ENCODE measurements around the gene SLC6A3. TPM values are rescaled to one million over a fixed set of nuclear protein-coding genes. Genes with fewer than 3 reads are reported as not detected.

Gene SLC6A3
- total RNA-seq, 2 experiments from 2014 or later, result not detected

DNA sequence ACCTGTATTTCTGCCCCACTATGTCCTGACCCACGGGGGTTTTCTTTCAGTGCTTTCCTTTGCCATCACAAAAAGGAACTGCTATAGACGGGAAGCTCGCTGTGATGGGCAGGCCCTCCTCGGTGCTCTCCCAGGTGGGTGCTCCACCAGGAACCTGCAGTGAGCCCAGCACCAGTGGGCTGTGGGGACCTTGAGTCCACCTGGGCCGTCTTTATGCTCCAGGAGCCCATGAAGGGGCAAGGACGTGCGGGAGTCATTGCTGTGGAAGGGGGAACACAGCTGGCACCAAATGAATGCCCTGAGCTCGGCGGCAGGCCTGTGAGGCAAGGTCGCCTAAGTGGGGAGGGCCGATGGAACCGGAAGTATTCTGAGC, 36.7 kb upstream of the SLC6A3 start:
- Mint-ChIP-seq H3K4me3 (no peak overlapping the region), H3K27ac (no peak overlapping the region), H3K4me1 (ENCODE audit: low read depth) (peaks cover 27% of the 10 kb centered on the region), H3K9me3 (no peaks in the 10 kb centered on the region), H3K27me3 (no peaks in the 10 kb centered on the region), H3K36me3 (ENCODE audit: low read depth) (peaks cover 22% of the 10 kb centered on the region)
- ATAC-seq, result no peak
- ChIA-PET CTCF (interaction anchor here (0.8 to 2.7 kb wide), 4 partner anchors 21 to 308 kb away, joined by 3 to 10 read pairs (median 4); no protein-coding TSS in a partner anchor), POLR2A (no interaction called here)
- no peak for DNase-seq
- intact Hi-C loops (cut with micrococcal nuclease), result no loop called here
- TF ChIP-seq CTCF (IDR thresholded peaks at IDR 0.05), result no peak

GRCh38 chr5:1481266-1481958, 36.2 kb upstream of the SLC6A3 start:
- H3K36me3 Mint-ChIP-seq (ENCODE audit: low read depth), result peaks cover 21% of the 10 kb centered on the region
- intact Hi-C loops (cut with micrococcal nuclease), result no loop called here
- ATAC-seq, result no peak
- no peak for DNase-seq
- ChIA-PET POLR2A (no interaction called here), CTCF (interaction anchor here (0.8 to 2.7 kb wide), 5 partner anchors 11 to 307 kb away, joined by 3 to 10 read pairs (median 3); no protein-coding TSS in a partner anchor)
- H3K4me3 Mint-ChIP-seq, result no peak overlapping the region
- H3K27ac Mint-ChIP-seq, result no peak overlapping the region
- H3K27me3 Mint-ChIP-seq, result no peaks in the 10 kb centered on the region
- no peaks in the 10 kb centered on the region for H3K9me3 Mint-ChIP-seq
- TF ChIP-seq CTCF (IDR thresholded peaks at IDR 0.05), result no peak
- H3K4me1 Mint-ChIP-seq (ENCODE audit: low read depth), result peaks cover 23% of the 10 kb centered on the region

DNA sequence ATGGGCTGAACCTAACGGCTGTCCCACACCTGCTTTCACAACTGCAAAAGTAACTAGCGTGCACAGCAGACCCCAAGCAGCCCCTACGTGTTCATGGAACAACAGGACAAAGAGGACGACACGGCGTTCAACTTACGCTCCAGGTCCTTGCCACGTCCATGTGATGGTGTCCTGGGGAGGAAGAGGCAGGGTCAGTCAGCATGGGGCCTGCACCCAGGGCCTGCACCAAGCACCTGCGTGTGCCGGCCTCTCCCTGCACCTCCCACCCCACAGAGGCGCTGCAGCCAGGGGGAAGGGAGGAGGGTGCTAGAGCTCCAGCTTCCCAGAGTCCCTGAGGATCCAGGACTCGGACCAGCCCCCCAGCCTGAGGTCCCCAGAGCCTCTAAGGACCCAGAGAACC, 35.6 kb upstream of the SLC6A3 start:
- Mint-ChIP-seq H3K36me3 (ENCODE audit: low read depth) (peaks cover 16% of the 10 kb centered on the region), H3K27ac (no peak overlapping the region), H3K9me3 (no peaks in the 10 kb centered on the region), H3K27me3 (no peaks in the 10 kb centered on the region), H3K4me1 (ENCODE audit: low read depth) (peaks cover 17% of the 10 kb centered on the region), H3K4me3 (no peak overlapping the region)
- ATAC-seq (no peak), DNase-seq (no peak)
- intact Hi-C loops (cut with micrococcal nuclease), result no loop called here
- CTCF ChIA-PET, result interaction anchor here (0.9 to 2.7 kb wide), 7 partner anchors 10 to 164 kb away, joined by 3 to 20 read pairs (median 5); no protein-coding TSS in a partner anchor
- POLR2A ChIA-PET, result no interaction called here
- TF ChIP-seq CTCF (IDR thresholded peaks at IDR 0.05), result no peak

GRCh38 chr5:1480217-1480616, 35.0 kb upstream of the SLC6A3 start:
- H3K27me3 Mint-ChIP-seq, result no peaks in the 10 kb centered on the region
- intact Hi-C loops (cut with micrococcal nuclease), result no loop called here
- ChIA-PET POLR2A (interaction anchor here (0.7 to 1.0 kb wide), 3 partner anchors 9 to 41 kb away, joined by 3 read pairs; no protein-coding TSS in a partner anchor), CTCF (interaction anchor here (0.7 to 2.7 kb wide), 16 partner anchors 9 to 164 kb away, joined by 3 to 20 read pairs (median 4); no protein-coding TSS in a partner anchor)
- no peak for ATAC-seq
- no peak for DNase-seq
- no peak for TF ChIP-seq CTCF (IDR thresholded peaks at IDR 0.05)
- H3K27ac Mint-ChIP-seq, result no peak overlapping the region
- no peak overlapping the region for H3K4me3 Mint-ChIP-seq
- H3K9me3 Mint-ChIP-seq, result no peaks in the 10 kb centered on the region
- H3K36me3 Mint-ChIP-seq (ENCODE audit: low read depth), result peaks cover 16% of the 10 kb centered on the region
- peaks cover 13% of the 10 kb centered on the region for H3K4me1 Mint-ChIP-seq (ENCODE audit: low read depth)

- ChIA-PET POLR2A (interaction anchor here (0.7 to 1.0 kb wide), 3 partner anchors 10 to 41 kb away, joined by 3 read pairs; no protein-coding TSS in a partner anchor), CTCF (interaction anchor here (0.7 to 2.7 kb wide), 15 partner anchors 9 to 165 kb away, joined by 3 to 20 read pairs (median 4); no protein-coding TSS in a partner anchor)
- DNase-seq (peak; percentile 68), ATAC-seq (peak; percentile 81)
- Mint-ChIP-seq H3K4me3 (no peak overlapping the region), H3K27me3 (no peaks in the 10 kb centered on the region), H3K36me3 (ENCODE audit: low read depth) (peaks cover 17% of the 10 kb centered on the region), H3K9me3 (no peaks in the 10 kb centered on the region), H3K27ac (no peak overlapping the region), H3K4me1 (ENCODE audit: low read depth) (peaks cover 9% of the 10 kb centered on the region)
- peak; percentile 91 for TF ChIP-seq CTCF (IDR thresholded peaks at IDR 0.05)
- intact Hi-C loops (cut with micrococcal nuclease), result no loop called here
These were observed 34.4 kb upstream of the SLC6A3 start for GRCh38 chr5:1479581-1480188.
